Dendritic cell treated with granulocyte-macrophage colony-stimulating factor and Interleukin-4, amounts not matched to agents 40 ng/mL and 50 ng/mL, for 4 days (primary cell): ENCODE results near the gene FYCO1.
"Not testable (repeated sequence)": the region's sequence is repeated elsewhere in the genome, so short reads cannot be mapped to it uniquely, and the experiment has no call there.

Experiments
- H3K27ac Mint-ChIP-seq: one replicate; pipeline ENCODE4 v1.8.0; 2022; ENCODE audit warnings: mild to moderate bottlenecking, mixed read lengths
- H3K27me3 Mint-ChIP-seq: one replicate; pipeline ENCODE4 v1.8.0; 2022; ENCODE audit warnings: mild to moderate bottlenecking, mixed read lengths
- H3K36me3 Mint-ChIP-seq: one replicate; pipeline ENCODE4 v1.8.0; 2022; ENCODE audit warnings: low read depth, mixed read lengths
- H3K4me1 Mint-ChIP-seq: one replicate; pipeline ENCODE4 v1.8.0; 2022; ENCODE audit warnings: low read depth, mixed read lengths
- H3K4me3 Mint-ChIP-seq: one replicate; pipeline ENCODE4 v1.8.0; 2022; ENCODE audit warnings: mild to moderate bottlenecking, moderate library complexity, mixed read lengths
- H3K9me3 Mint-ChIP-seq: one replicate; pipeline ENCODE4 v1.8.0; 2022; ENCODE audit warnings: mixed read lengths
- intact Hi-C: fragments of 100-400 bp; cut with micrococcal nuclease; formaldehyde crosslinking; loops from one replicate; pipeline ENCODE4 v1.15.0; 2022

The FYCO1 gene

DNA sequence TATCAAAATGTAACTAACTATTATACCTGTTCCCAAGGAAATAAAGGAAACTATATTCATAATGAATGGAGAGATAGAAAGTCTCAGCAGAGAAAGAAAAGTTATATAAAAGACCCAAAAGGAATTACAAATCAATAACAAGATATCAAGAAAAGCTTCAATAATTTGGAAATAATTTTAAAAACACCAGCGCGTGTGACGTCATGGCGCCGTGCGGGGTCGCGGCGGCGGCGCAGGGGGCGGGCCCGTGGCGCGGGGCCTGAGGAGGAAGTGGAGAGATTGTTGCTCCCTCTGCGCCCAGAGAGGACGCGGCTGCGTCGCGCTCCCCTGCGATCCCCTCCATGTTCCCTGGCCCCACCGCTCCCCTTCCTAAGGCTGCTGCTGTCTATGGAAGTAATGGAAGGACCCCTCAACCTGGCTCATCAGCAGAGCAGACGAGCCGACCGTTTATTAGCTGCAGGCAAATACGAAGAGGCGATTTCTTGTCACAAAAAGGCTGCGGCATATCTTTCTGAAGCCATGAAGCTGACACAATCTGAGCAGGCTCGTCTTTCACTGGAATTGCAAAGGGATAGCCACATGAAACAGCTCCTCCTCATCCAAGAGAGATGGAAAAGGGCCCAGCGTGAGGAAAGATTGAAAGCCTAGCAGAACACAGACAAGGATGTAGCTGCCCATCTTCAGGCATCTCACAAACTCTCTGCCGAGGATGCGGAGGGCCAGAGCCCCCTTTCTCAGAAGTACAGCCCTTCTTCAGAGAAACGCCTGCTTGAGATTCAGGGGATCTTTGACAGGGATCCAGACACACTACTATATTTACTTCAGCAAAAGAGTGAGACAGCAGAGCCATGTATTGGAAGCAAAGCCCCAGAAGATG, 27.5 kb upstream of the FYCO1 start:
- intact Hi-C loops, result no loop called here
- H3K36me3 Mint-ChIP-seq, result peaks cover 7% of the 10 kb centered on the region
- peaks cover 32% of the 10 kb centered on the region for H3K27me3 Mint-ChIP-seq
- H3K9me3 Mint-ChIP-seq, result peaks cover 12% of the 10 kb centered on the region
- H3K4me3 Mint-ChIP-seq, result no peak overlapping the region
- no peak overlapping the region for H3K27ac Mint-ChIP-seq
- peaks cover 23% of the 10 kb centered on the region for H3K4me1 Mint-ChIP-seq

DNA sequence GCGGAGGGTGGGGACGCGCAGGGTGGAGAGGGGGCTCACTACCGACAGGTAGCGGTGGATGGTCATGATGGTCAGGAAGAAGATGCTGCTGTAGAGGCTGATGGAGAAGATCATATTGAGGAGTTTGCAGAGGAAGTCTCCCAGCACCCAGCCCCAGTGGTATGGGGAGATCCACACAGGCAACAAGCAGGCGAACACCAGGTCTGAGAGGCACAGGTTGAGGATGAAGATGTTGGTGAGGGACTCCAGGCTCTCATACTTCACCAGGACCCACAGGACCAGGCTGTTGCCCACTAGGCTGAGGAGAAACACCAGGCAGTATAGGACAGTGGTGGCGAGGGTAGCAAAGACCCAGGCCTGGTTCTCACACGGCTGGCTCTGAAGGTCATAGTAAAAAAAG, 25.9 kb upstream of the FYCO1 start:
- intact Hi-C loops, result no loop called here
- Mint-ChIP-seq H3K4me3 (no peak overlapping the region), H3K4me1 (peaks cover 28% of the 10 kb centered on the region), H3K36me3 (no peaks in the 10 kb centered on the region), H3K27me3 (peaks cover 30% of the 10 kb centered on the region), H3K9me3 (no peaks in the 10 kb centered on the region), H3K27ac (no peak overlapping the region)

DNA sequence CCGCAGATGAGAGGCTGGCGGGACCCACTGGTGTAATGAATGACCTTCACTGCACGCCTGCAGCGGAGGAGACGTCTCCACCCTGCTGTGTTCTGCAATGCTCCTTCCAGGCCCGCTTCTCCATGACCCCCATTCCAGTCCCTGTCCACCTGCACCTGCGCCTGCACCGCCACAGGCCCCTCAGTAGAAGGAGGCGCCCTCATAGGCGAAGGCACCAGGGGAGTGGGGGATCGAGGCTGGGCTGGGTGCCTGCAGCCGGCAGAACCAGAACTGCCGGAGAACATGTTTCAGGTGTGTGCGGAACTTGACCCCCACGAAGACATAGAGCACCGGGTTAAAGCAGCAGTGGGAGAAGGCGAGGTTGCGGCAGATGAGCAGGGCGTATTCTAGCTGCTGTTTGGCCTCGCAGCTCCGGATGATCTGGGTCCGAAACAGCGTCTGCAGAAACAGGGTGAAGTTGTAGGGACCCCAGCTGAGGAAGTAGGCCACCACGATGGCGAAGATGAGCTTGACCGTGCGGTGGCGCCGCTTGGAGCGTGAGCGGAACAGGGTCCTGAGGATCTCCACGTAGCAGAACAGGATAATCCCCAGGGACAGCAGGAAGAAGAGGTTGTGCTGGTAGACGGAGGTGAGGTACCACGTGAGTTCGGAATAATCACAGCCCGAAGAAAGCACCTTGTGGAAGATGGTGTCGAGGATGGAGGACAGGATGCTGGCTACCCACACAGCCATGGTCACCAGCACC, 25.3 kb upstream of the FYCO1 start:
- Mint-ChIP-seq H3K4me3 (no peak overlapping the region), H3K36me3 (no peaks in the 10 kb centered on the region), H3K27ac (no peak overlapping the region), H3K9me3 (no peaks in the 10 kb centered on the region), H3K27me3 (peaks cover 29% of the 10 kb centered on the region), H3K4me1 (peaks cover 33% of the 10 kb centered on the region)
- intact Hi-C loops, result no loop called here

DNA sequence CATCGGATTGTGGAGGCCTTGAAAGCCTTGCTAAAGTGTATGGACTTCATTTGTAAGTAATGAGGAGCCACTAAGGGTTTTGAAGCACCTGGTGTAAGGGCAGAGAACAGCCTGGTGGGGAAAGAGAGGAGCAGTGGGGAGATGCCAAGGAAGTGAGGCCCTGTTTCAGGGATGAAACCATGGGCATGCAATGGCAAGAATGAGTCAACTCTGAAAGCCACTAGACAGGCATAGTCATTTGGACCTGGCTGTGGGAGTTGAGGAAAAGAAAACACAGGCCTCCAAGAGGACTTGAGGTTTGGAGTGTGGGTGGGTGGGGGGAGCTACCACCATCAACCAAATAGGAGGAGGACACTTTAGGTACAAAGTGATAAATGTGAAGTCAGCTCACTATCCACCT, 24.1 kb upstream of the FYCO1 start:
- intact Hi-C loops, result loop anchor here (10.0 kb wide), 1 partner anchor 45 kb away; no protein-coding TSS in a partner anchor
- H3K4me3 Mint-ChIP-seq, result no peak overlapping the region
- H3K9me3 Mint-ChIP-seq, result no peaks in the 10 kb centered on the region
- H3K27ac Mint-ChIP-seq, result no peak overlapping the region
- H3K27me3 Mint-ChIP-seq, result peaks cover 27% of the 10 kb centered on the region
- H3K4me1 Mint-ChIP-seq, result peaks cover 39% of the 10 kb centered on the region
- H3K36me3 Mint-ChIP-seq, result no peaks in the 10 kb centered on the region

GRCh38 chr3:46017720-46018119, 22.1 kb upstream of the FYCO1 start:
- intact Hi-C loops, result loop anchor here (10.0 kb wide), 1 partner anchor 47 kb away; no protein-coding TSS in a partner anchor
- Mint-ChIP-seq H3K27ac (no peak overlapping the region), H3K27me3 (peaks cover 26% of the 10 kb centered on the region), H3K4me3 (no peak overlapping the region), H3K9me3 (no peaks in the 10 kb centered on the region), H3K36me3 (no peaks in the 10 kb centered on the region), H3K4me1 (peaks cover 39% of the 10 kb centered on the region)

- H3K4me1 Mint-ChIP-seq, result peaks cover 35% of the 10 kb centered on the region
- peaks cover 20% of the 10 kb centered on the region for H3K27me3 Mint-ChIP-seq
- intact Hi-C loops, result loop anchor here (10.0 kb wide), 1 partner anchor 51 kb away; no protein-coding TSS in a partner anchor
- H3K27ac Mint-ChIP-seq, result no peak overlapping the region
- H3K36me3 Mint-ChIP-seq, result no peaks in the 10 kb centered on the region
- no peaks in the 10 kb centered on the region for H3K9me3 Mint-ChIP-seq
- no peak overlapping the region for H3K4me3 Mint-ChIP-seq
These were observed 17.9 kb upstream of the FYCO1 start for GRCh38 chr3:46013316-46014094.

DNA sequence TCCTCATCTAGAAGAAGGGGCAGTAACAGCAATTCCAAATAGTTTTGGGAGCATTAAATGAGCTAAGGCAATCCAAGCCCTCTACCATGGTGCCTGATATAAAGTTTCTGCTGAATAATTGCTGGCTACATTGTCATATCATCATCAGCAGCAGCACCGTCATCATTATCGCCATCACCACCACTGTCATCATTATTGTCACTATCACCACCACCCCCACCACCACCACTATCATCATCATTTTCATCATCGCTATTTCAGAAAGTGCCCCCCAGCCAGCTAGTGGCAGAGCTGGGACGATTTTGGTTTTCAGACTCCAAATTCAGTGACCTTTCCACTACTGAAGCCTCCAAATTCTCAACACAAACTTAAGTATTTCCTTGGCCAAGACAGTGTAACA, 16.6 kb upstream of the FYCO1 start:
- H3K36me3 Mint-ChIP-seq, result no peaks in the 10 kb centered on the region
- peaks cover 23% of the 10 kb centered on the region for H3K4me1 Mint-ChIP-seq
- H3K27ac Mint-ChIP-seq, result no peak overlapping the region
- peaks cover 20% of the 10 kb centered on the region for H3K27me3 Mint-ChIP-seq
- intact Hi-C loops, result loop anchor here (10.0 kb wide), 1 partner anchor 53 kb away; no protein-coding TSS in a partner anchor
- no peaks in the 10 kb centered on the region for H3K9me3 Mint-ChIP-seq
- no peak overlapping the region for H3K4me3 Mint-ChIP-seq

DNA sequence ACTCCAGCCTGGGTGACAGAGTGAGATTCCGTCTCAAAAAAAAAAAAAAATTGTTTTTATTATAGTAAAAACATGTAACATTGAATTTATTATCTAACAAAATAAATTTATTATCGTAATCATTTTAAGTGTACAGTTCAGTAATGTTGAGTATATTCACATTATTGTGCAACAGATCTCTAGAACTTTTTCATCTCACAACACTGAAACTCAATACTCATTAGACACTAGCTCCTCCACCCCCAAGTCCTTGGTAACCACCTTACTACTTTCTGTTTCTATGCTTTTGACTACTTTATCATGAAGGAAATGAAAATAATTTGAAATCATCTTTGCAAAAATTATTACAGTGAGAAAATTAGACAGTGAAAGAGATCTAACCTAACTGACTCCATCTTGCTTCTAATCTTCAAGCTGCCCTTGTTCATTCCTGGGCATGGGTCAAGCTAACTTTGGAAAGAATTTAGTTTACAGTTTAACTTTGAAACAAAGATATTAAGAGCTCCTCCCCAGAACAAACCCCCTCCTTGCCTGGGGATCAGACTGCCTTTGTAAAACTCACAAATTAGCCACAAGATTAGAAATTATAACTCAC, 15.0 kb upstream of the FYCO1 start:
- intact Hi-C loops, result loop anchor here (10.0 kb wide), 1 partner anchor 54 kb away; no protein-coding TSS in a partner anchor
- Mint-ChIP-seq H3K4me3 (no peak overlapping the region), H3K9me3 (no peaks in the 10 kb centered on the region), H3K4me1 (peaks cover 16% of the 10 kb centered on the region), H3K27me3 (peaks cover 20% of the 10 kb centered on the region), H3K36me3 (no peaks in the 10 kb centered on the region), H3K27ac (no peak overlapping the region)

GRCh38 chr3:46008058-46008457, 12.4 kb upstream of the FYCO1 start:
- no peak overlapping the region for H3K27ac Mint-ChIP-seq
- H3K4me1 Mint-ChIP-seq, result peaks cover 14% of the 10 kb centered on the region
- peaks cover 16% of the 10 kb centered on the region for H3K27me3 Mint-ChIP-seq
- no peaks in the 10 kb centered on the region for H3K9me3 Mint-ChIP-seq
- H3K36me3 Mint-ChIP-seq, result no peaks in the 10 kb centered on the region
- intact Hi-C loops, result no loop called here
- H3K4me3 Mint-ChIP-seq, result no peak overlapping the region

GRCh38 chr3:46007280-46007679, 11.7 kb upstream of the FYCO1 start:
- peaks cover 14% of the 10 kb centered on the region for H3K4me1 Mint-ChIP-seq
- no peak overlapping the region for H3K27ac Mint-ChIP-seq
- H3K4me3 Mint-ChIP-seq, result no peak overlapping the region
- peaks cover 13% of the 10 kb centered on the region for H3K27me3 Mint-ChIP-seq
- intact Hi-C loops, result no loop called here
- H3K9me3 Mint-ChIP-seq, result no peaks in the 10 kb centered on the region
- H3K36me3 Mint-ChIP-seq, result no peaks in the 10 kb centered on the region

DNA sequence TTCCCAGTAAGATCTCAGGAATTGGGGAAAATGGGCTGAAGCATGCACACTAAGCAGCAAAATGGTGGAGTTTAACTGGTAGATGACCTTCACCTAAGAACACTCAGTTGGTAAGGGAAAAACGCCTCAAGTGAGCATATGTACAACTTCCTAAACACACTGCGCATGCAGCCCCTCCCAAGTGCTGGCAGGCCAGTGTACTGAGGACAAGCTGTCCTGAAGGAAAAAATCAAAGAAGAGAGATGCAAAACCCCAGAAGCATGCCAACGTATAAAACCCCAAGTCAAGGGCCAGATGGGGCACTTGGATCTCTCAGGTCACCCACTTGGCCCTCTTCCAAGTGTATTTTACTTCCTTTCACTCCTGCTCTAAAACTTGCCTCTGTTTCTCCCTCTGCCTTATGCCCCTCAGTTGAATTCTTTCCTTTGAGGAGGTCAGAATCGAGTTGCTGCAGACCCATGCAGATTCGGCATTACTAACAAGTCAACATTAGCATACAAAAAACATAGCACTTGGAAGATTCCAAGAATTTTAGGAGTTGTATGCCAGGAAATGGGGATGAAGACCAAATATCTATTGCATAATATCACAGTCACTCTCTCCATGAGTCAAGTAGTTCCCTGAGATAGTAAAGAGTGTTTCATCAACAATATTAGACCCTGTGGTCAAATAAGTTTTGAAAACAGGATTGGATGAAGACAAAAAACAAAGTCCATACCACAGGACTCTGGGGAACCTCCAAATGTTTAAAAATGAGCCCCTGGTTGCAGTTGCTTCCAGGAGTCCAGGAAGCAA, 10.8 kb upstream of the FYCO1 start:
- H3K27ac Mint-ChIP-seq, result no peak overlapping the region
- peaks cover 12% of the 10 kb centered on the region for H3K27me3 Mint-ChIP-seq
- H3K36me3 Mint-ChIP-seq, result no peaks in the 10 kb centered on the region
- peaks cover 14% of the 10 kb centered on the region for H3K4me1 Mint-ChIP-seq
- H3K9me3 Mint-ChIP-seq, result no peaks in the 10 kb centered on the region
- intact Hi-C loops, result no loop called here
- no peak overlapping the region for H3K4me3 Mint-ChIP-seq

DNA sequence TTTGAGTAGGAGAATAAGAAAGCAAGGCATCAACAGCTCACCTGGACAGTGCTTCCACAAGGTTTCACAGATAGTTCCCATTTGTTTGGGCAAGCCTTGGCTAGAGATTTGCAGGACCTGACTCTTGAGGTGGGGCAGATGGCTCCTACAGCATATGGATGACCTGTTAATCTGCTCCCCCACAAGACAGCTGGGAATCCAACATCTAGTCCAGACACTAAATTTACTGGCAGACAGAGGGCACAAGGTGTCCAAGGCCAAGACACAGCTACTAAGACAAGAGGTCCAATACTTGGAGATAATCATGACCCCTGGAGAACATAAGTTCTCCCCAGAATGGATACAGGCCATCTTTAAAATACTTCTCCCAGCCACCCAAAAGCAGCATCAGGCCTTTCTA, 8.1 kb upstream of the FYCO1 start:
- H3K27ac Mint-ChIP-seq, intact Hi-C loops: not testable (repeated sequence)
- H3K4me1 Mint-ChIP-seq, result peaks cover 12% of the 10 kb centered on the region

DNA sequence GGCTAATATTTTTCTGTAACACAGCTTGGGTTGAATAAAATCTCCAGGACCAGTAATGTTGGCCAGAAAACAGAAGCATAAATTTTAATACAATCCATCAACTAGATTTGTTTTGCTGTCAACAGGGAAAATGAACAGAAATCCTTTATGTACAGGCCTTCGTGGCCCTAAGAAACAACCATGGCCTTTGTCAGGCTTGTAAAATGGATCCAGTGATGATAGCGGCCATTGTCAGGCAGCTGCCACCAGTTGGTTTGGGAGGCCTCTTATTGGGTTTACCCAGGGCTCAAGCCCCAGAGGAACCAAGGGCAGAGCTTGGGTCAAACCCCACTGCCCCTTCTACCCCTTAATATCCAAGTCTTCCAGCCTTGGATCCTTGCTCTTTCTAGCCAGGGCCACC, 5.6 kb upstream of the FYCO1 start:
- Mint-ChIP-seq H3K4me1 (peaks cover 16% of the 10 kb centered on the region), H3K9me3 (no peaks in the 10 kb centered on the region), H3K27ac (no peak overlapping the region), H3K27me3 (peaks cover 4% of the 10 kb centered on the region), H3K4me3 (no peak overlapping the region), H3K36me3 (no peaks in the 10 kb centered on the region)
- intact Hi-C loops, result no loop called here

More for the DNA sequence above, 8.1 kb upstream of the FYCO1 start:
- not testable (repeated sequence) for H3K4me3 Mint-ChIP-seq, H3K27me3 Mint-ChIP-seq, H3K9me3 Mint-ChIP-seq, H3K36me3 Mint-ChIP-seq
